Endothelial cell of umbilical vein (primary cell): ENCODE results near the gene SMIM7. TPM values are rescaled to one million over a fixed set of nuclear protein-coding genes. Genes with fewer than 3 reads are reported as not detected.

Source experiments
- BruUV-seq: library from RNA; stranded (reverse); fragments of 400-500 nt; replicated peaks from 2 replicates; lab custom pipeline; 2021; lab: Mats Ljungman, UMichigan
- CTCF ChIA-PET: fragments of 300-600, 350-600 bp; sonication (Branson Sonifier 250); formaldehyde crosslinking; loops from one replicate; lab custom pipeline; 2021; ENCODE audit warnings: antibody characterized with exemption, inconsistent platforms; lab: Charles Lee
- POLR2A ChIA-PET: fragments of 300-600, 350-600 bp; sonication (Branson Sonifier 250); formaldehyde crosslinking; loops from one replicate; lab custom pipeline; 2021; ENCODE audit warnings: antibody characterized with exemption, inconsistent platforms; lab: Charles Lee
- DNase-seq: peaks from one replicate; pipeline ENCODE4 v3.0.0-alpha.2; 2011; ENCODE audit warnings: low read depth, low spot score
- FAIRE-seq: peaks from 2 replicates; lab custom pipeline; 2011; peaks lifted over from hg19 to GRCh38; lab: Jason Lieb, UNC
- H2AFZ ChIP-seq: 2 replicates; pipeline ENCODE4 v1.6.0; 2012; ENCODE audit warnings: low read depth, low read length, control low read depth, inconsistent platforms
- H3K27ac ChIP-seq: 2 replicates; pipeline ENCODE4 v1.5.1; 2011; ENCODE audit warnings: low read depth, mild to moderate bottlenecking, control low read depth, low read length, moderate library complexity; ENCODE audit not compliant: insufficient read depth
- H3K27me3 ChIP-seq, 2 experiments: 2 replicates each; pipeline versions ENCODE4 v1.6.0 to v1.6.1; 2011; ENCODE audit warnings: low read length in 2 of 2, mixed read lengths in 1 of 2; ENCODE audit not compliant: control insufficient read depth in 2 of 2, insufficient read depth in 2 of 2
- H3K36me3 ChIP-seq, 2 experiments: 2 replicates in 1 of 2; 3 replicates in 1 of 2; pipeline ENCODE4 v1.5.1; 2011; ENCODE audit warnings: low read length in 2 of 2, mild to moderate bottlenecking in 1 of 2, moderate library complexity in 1 of 2; ENCODE audit not compliant: control insufficient read depth in 2 of 2, insufficient read depth in 2 of 2; ENCODE audit errors: extremely low read depth in 1 of 2
- H3K4me1 ChIP-seq: 3 replicates; pipeline ENCODE4 v1.5.1; 2011; ENCODE audit warnings: mild to moderate bottlenecking, low read length; ENCODE audit not compliant: control insufficient read depth, insufficient read depth; ENCODE audit errors: extremely low read depth
- H3K4me2 ChIP-seq: 2 replicates; pipeline ENCODE4 v1.6.1; 2011; ENCODE audit warnings: low read length, control low read depth, mixed read lengths; ENCODE audit not compliant: insufficient read depth
- H3K4me3 ChIP-seq, 3 experiments: fragments of 200-600 bp in 1 of 3; sonication (generic), shearing (Covaris generic) in 1 of 3; replicated peaks in 1 of 3; 2 replicates each; pipeline ENCODE4 v1.5.1; 2011 to 2016; ENCODE audit warnings: control low read depth in 3 of 3, low read length in 3 of 3, mild to moderate bottlenecking in 2 of 3, inconsistent platforms in 1 of 3, low read depth in 1 of 3, moderate library complexity in 1 of 3; ENCODE audit not compliant: insufficient read depth in 1 of 3
- H3K79me2 ChIP-seq: 2 replicates; pipeline ENCODE4 v1.6.0; 2012; ENCODE audit warnings: low read length, inconsistent platforms; ENCODE audit not compliant: control insufficient read depth, insufficient read depth
- H3K9ac ChIP-seq: replicated peaks from 2 replicates; pipeline ENCODE3; 2011; ENCODE audit warnings: low read length, control low read depth; ENCODE audit not compliant: insufficient read depth; ENCODE audit errors: extremely low read depth
- H3K9me1 ChIP-seq: replicated peaks from 3 replicates; pipeline ENCODE4 v1.6.0; 2011; ENCODE audit warnings: mild to moderate bottlenecking, low read length; ENCODE audit not compliant: control insufficient read depth, insufficient read depth; ENCODE audit errors: extremely low read depth
- H3K9me3 ChIP-seq: replicated peaks from 2 replicates; pipeline ENCODE4 v1.5.1; 2012; ENCODE audit warnings: low read length, inconsistent platforms; ENCODE audit not compliant: control insufficient read depth, insufficient read depth
- H4K20me1 ChIP-seq: replicated peaks from 2 replicates; pipeline ENCODE3; 2011; ENCODE audit warnings: mild to moderate bottlenecking, low read length; ENCODE audit not compliant: control insufficient read depth, insufficient read depth; ENCODE audit errors: extremely low read depth
- EZH2 ChIP-seq: IDR thresholded peaks from 2 replicates; pipeline ENCODE4 v1.6.1; 2012; ENCODE audit warnings: borderline replicate concordance, low read depth, mild to moderate bottlenecking, moderate library complexity, low read length, inconsistent platforms; ENCODE audit not compliant: severe bottlenecking
- FOS ChIP-seq: IDR thresholded peaks from 2 replicates; pipeline ENCODE4 v1.6.1; 2011; ENCODE audit warnings: mild to moderate bottlenecking, low read length, moderate library complexity, borderline replicate concordance; ENCODE audit not compliant: insufficient read depth
- GATA2 ChIP-seq: IDR thresholded peaks from 2 replicates; pipeline ENCODE4 v1.7.0; 2011; ENCODE audit warnings: low read depth, mild to moderate bottlenecking, moderate library complexity, mixed read lengths, low read length; ENCODE audit not compliant: insufficient read length, insufficient read depth
- JUN ChIP-seq: IDR thresholded peaks from 2 replicates; pipeline ENCODE4 v1.6.1; 2011; ENCODE audit warnings: borderline replicate concordance, low read depth; ENCODE audit not compliant: insufficient read length, insufficient read depth
- MYC ChIP-seq: IDR thresholded peaks from one replicate; pipeline ENCODE4 v1.6.1; 2011; ENCODE audit warnings: mild to moderate bottlenecking, low read depth, low read length
- POLR2A ChIP-seq: IDR thresholded peaks from 2 replicates; pipeline ENCODE4 v1.6.1; 2012; ENCODE audit warnings: low read depth, mild to moderate bottlenecking, control low read depth, low read length
- POLR2AphosphoS5 ChIP-seq: IDR thresholded peaks from 2 replicates; pipeline ENCODE4 v1.6.1; 2012; ENCODE audit warnings: low read depth, mild to moderate bottlenecking, control low read depth, low read length, moderate library complexity; ENCODE audit not compliant: insufficient read depth
- dilution Hi-C: fragments of 300-500 bp; cut with MboI; formaldehyde crosslinking; loops from one replicate; pipeline ENCODE4 v1.15.0; 2019; ENCODE audit warnings: low sequenced_read_pairs; ENCODE audit not compliant: extremely low pct_ligation_motif_present
- intact Hi-C: fragments of 100-400 bp; cut with micrococcal nuclease; formaldehyde crosslinking; loops from one replicate; pipeline ENCODE4 v1.10.0; 2022
- polyA plus RNA-seq, 4 experiments: library from polyadenylated mRNA; depleted of rRNA in 3 of 4; stranded (reverse) in 3 of 4; unstranded in 1 of 4; fragments of >200 nt; gene quantifications; 2 replicates each; pipeline versions ENCODE4 v1.2.1 to v1.2.3, GENCODE V29; 2011 to 2012; ENCODE audit warnings: missing spikeins in 1 of 4
- total RNA-seq: library from RNA; stranded (reverse); gene quantifications from 2 replicates; pipeline ENCODE4 v1.2.3, GENCODE V29; 2021
- TF ChIP-seq, protein P1 (sequence below), 2 donors: IDR thresholded peaks; 1 replicate in 1 of 2; 2 replicates in 1 of 2; pipeline ENCODE4 v1.5.1; 2011; ENCODE audit warnings: low read length in 2 of 2, mild to moderate bottlenecking in 2 of 2, moderate library complexity in 2 of 2, control low read depth in 1 of 2, inconsistent platforms in 1 of 2, low read depth in 1 of 2; ENCODE audit not compliant: insufficient read depth in 1 of 2; ENCODE audit errors: extremely low read depth in 1 of 2
- TF ChIP-seq, protein P2 (sequence below): IDR thresholded peaks from 2 replicates; pipeline ENCODE4 v1.6.1; 2011; ENCODE audit not compliant: insufficient read depth, insufficient read length

SMIM7 gene
- total and polyA plus RNA-seq, 2 donors (not counting 3 experiments of a cell fraction or from before 2014, with no cell fraction given) = 51.1 to 62.0 TPM

GRCh38 chr19:16638666-16639065 lies 21.3 kb downstream of the SMIM7 start:
- Histone ChIP-seq H4K20me1 (peaks cover 2% of the 10 kb centered on the region), H3K79me2 (peaks cover 22% of the 10 kb centered on the region), H3K4me1 (no peaks in the 10 kb centered on the region), H3K4me3 (no peak overlapping the region), H2AFZ (no peak overlapping the region), H3K4me2 (no peak overlapping the region), H3K27me3 (no peaks in the 10 kb centered on the region), H3K9ac (no peak overlapping the region), H3K9me1 (no peaks in the 10 kb centered on the region), H3K9me3 (no peaks in the 10 kb centered on the region), H3K36me3 (peaks cover 4 to 16% of the 10 kb centered on the region in 2 experiments), H3K27ac (no peak overlapping the region)
- ChIA-PET POLR2A (no interaction called here), CTCF (interaction anchor here (0.7 to 1.1 kb wide), 3 partner anchors 9 to 114 kb away, joined by 3 to 5 read pairs (median 4); no protein-coding TSS in a partner anchor)
- FAIRE-seq (no peak), DNase-seq (no peak)
- intact Hi-C loops = no loop called here
- no TSS peak for BruUV-seq
- TF ChIP-seq, protein P1, sequence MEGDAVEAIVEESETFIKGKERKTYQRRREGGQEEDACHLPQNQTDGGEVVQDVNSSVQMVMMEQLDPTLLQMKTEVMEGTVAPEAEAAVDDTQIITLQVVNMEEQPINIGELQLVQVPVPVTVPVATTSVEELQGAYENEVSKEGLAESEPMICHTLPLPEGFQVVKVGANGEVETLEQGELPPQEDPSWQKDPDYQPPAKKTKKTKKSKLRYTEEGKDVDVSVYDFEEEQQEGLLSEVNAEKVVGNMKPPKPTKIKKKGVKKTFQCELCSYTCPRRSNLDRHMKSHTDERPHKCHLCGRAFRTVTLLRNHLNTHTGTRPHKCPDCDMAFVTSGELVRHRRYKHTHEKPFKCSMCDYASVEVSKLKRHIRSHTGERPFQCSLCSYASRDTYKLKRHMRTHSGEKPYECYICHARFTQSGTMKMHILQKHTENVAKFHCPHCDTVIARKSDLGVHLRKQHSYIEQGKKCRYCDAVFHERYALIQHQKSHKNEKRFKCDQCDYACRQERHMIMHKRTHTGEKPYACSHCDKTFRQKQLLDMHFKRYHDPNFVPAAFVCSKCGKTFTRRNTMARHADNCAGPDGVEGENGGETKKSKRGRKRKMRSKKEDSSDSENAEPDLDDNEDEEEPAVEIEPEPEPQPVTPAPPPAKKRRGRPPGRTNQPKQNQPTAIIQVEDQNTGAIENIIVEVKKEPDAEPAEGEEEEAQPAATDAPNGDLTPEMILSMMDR (IDR thresholded peaks at IDR 0.05; ENCODE audit: extremely low read depth in 1 of 2, insufficient read depth in 1 of 2, low read depth in 1 of 2, low read length in 2 of 2) = no peak
- TF ChIP-seq, protein P2, sequence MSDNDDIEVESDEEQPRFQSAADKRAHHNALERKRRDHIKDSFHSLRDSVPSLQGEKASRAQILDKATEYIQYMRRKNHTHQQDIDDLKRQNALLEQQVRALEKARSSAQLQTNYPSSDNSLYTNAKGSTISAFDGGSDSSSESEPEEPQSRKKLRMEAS = no peak
- TF ChIP-seq GATA2 (no peak), POLR2A (no peak), FOS (no peak), EZH2 (no peak), POLR2AphosphoS5 (no peak), MYC (no peak), JUN (no peak)
- dilution Hi-C loops = no loop called here
